ENCODE data around the gene CD6.

DNA sequence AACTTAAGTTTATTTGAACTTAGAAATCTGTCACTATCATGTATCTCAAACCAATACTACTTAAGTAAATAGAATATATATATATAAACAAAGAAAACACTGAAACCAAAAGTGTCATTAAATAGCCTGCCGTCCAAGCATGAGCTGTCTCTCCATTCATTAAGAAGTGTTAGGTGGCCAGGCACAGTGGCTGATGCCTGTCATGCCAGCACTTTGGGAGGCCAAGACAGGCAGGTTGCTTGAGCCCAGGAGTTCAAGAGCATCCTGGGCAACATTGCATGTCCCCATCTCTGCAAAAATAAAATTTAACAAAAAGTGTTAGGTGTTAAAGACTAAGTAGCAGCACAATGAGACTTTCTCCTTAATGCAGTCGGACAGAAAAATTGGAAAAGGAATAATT, 14.0 kb downstream of the CD6 start:
- TF ChIP-seq POLR2AphosphoS5 (IDR thresholded peaks at IDR 0.05; ENCODE audit: low read depth, low read length) (no peak), TAF1 (IDR thresholded peaks at IDR 0.05; ENCODE audit: low read depth, low read length) (no peak), POU2F2 (IDR thresholded peaks at IDR 0.05; ENCODE audit: low read depth, low read length) (no peak), POLR2A (IDR thresholded peaks at IDR 0.05; ENCODE audit: low read depth, low read length) (no peak), PAX5 (IDR thresholded peaks at IDR 0.05; ENCODE audit: insufficient read depth, low read length, severe bottlenecking) (no peak)
